ENCODE results near the gene CDKN2B-AS1.
A peak's percentile ranks its signal among the peaks of the same experiment; 100 is the strongest.

The CDKN2B-AS1 gene

DNA sequence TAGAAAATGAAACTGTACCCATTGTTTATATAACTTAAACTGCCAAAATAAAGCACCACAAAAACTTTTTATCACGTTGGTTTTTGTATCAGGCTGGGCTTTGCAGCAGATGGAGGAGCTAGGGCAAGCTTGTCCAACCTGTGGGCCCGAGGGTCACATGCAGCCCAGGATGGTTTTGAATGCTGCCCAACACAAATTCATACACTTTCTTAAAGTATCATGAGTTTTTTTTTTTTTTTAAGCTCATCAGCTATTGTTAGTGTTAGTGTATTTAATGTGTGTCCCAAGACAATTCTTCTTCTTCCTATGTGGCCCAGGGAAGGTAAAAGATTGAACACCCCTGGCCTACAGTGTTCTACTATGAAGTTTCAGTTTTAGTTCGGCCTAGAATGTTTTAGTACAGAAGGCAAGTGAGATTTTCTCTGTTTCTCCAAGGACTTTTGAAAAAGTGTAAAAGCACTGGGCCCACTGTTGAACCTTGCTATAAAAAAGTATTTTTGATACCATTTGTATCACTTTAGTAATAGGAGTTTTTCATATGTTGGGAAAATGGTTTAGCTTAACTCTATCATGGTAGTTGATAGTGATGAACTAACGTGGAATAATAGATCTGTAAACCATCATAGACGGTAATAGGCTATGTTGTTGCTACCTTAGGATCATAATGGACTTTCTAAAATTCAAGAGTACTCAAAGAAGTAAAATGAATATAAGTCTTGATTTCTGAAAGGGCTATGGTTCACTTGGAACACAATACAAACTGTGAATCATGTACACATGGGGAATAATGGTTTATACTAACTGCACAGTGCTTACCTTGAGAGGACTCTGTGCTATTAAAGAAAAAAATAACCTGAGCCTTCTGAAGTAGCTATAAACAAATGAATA, 3.3 kb upstream of the CDKN2B-AS1 start:
- Mint-ChIP-seq H3K27me3 (peaks cover 39% of the 10 kb centered on the region), H3K27ac (no peak overlapping the region), H3K4me1 (ENCODE audit: low read depth) (peaks cover 9% of the 10 kb centered on the region), H3K9me3 (ENCODE audit: low read depth) (no peaks in the 10 kb centered on the region), H3K4me3 (no peak overlapping the region), H3K36me3 (no peaks in the 10 kb centered on the region)

DNA sequence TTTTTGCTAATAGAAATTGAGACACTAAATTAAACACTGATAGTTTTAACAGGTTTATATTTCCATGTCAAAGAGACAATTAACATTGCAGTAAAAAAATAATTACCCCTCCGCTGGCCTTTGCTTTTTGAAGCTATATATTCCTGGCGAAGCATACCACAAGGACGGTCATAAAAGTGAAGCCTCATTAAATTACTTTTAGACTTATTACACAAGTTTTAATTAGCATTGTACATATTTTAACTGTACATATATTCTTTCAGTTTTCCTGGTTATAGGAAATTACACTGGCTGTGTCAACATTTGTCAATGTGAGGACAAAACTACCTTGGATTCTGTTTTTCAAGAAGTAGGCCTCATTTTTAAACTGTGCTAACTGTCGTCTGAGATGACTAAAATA, 1.6 kb upstream of the CDKN2B-AS1 start:
- Mint-ChIP-seq H3K27ac (no peak overlapping the region), H3K27me3 (peaks cover 31% of the 10 kb centered on the region), H3K4me1 (ENCODE audit: low read depth) (peaks cover 9% of the 10 kb centered on the region), H3K36me3 (no peaks in the 10 kb centered on the region), H3K4me3 (peak overlapping the region; percentile 49), H3K9me3 (ENCODE audit: low read depth) (no peaks in the 10 kb centered on the region)

DNA sequence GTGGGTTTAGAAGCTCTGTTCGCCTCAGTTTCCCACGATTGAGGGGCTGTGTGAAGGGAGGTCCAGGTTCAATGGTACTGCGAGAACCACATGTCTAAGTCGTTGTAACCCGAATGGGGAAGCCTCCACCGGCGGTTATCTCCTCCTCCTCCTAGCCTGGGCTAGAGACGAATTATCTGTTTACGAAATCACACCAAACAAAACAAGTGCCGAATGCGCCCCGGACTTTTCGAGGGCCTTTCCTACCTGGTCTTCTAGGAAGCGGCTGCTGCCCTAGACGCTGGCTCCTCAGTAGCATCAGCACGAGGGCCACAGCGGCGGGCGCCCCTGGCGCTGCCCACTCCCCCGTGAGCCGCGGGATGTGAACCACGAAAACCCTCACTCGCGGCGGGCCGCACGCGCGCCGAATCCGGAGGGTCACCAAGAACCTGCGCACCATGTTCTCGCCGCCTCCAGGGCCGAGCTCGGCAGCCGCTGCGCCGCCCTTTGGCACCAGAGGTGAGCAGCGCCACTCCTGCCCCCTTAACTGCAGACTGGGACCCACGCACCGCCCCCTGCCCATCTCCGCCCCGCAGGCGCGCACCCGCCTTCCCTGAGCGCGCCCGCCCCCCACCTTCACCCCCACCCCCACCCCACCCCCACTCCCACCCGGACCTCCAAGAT, 567 bp upstream of the CDKN2B-AS1 start, which contains the start of gene CDKN2A:
TSS of gene CDKN2A (minus strand) at position 500 of the 663 bp plus-strand sequence.
- Mint-ChIP-seq H3K27me3 (peaks cover 24% of the 10 kb centered on the region), H3K4me1 (ENCODE audit: low read depth) (peaks cover 9% of the 10 kb centered on the region), H3K4me3 (peak within 1 kb of the TSS; percentile 96), H3K27ac (peak within 1 kb of the TSS; percentile 54), H3K36me3 (no peaks in the 10 kb centered on the region), H3K9me3 (ENCODE audit: low read depth) (no peaks in the 10 kb centered on the region)

DNA sequence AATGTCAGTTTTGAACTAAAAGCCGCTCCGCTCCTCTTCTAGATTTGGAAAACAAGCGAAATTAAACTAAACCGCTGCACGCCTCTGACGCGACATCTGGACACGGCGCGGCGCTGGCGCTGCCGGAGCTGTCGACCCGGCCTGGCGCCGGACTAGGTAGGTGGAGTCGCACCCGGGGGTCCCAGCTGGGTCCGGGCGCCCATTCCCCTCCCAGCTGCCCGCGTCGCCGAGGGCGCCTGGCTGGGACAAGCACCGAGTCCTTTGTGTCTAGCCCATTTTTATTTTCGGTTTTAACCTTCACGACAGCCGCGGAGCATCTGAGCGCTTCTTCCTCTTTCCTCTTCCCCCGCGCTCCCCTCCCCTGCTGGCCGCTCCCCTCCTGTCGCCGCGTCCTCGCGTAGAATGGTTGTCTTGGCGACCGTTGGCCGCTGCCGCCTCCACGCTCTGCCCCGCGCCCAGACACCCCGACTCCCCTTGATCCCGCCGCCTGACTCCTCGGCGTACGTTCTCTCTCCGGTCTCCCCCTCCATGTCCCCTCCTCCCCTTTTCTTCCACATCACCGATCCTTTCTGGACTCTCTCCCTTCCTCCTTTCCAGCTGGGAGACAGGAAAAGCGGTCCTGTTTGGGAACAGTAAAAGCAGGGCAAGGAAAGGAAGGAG, 545 bp downstream of the CDKN2B-AS1 start:
- Mint-ChIP-seq H3K4me3 (peak overlapping the region; percentile 96), H3K4me1 (ENCODE audit: low read depth) (peaks cover 9% of the 10 kb centered on the region), H3K27ac (peak overlapping the region; percentile 54), H3K36me3 (no peaks in the 10 kb centered on the region), H3K27me3 (peaks cover 16% of the 10 kb centered on the region), H3K9me3 (ENCODE audit: low read depth) (no peaks in the 10 kb centered on the region)

DNA sequence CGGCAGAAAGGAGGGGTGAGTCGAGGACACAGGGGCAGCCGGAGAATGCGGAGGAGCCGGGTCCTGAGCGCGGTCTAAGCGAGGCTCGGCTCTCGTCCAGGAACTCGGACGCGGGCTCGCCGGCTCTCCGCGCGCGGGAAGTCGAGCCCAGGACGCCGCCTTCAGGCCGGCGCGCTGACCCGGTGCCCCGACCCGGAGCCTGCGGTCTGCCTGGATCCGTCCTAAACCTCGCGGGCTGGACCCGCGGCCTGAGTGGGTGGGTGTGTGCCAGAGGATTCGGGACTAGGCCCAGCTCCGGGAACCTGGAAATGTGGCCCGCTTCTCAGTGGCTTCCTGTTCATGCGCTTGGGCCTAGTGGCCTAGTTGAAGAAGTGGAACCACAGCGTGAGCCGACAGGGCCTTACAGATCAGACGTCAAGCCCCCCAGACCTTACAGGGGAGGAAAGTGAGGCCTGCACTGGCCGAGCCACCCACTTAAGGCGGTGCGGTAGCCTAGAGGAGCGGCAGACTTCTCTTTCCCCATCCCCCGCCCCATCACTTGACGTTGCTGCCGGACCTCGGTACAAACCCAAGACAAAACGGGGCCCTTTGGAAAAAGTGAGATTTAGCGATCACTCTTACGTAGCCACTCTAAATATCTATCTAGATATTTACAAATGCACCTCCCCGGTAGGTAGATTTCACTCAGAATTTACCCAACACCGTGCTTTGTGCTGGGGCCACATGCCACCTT, 1.2 kb downstream of the CDKN2B-AS1 start:
- Mint-ChIP-seq H3K9me3 (ENCODE audit: low read depth) (no peaks in the 10 kb centered on the region), H3K27me3 (peaks cover 15% of the 10 kb centered on the region), H3K4me1 (ENCODE audit: low read depth) (peaks cover 9% of the 10 kb centered on the region), H3K27ac (no peak overlapping the region), H3K36me3 (no peaks in the 10 kb centered on the region), H3K4me3 (peak overlapping the region; percentile 96)

DNA sequence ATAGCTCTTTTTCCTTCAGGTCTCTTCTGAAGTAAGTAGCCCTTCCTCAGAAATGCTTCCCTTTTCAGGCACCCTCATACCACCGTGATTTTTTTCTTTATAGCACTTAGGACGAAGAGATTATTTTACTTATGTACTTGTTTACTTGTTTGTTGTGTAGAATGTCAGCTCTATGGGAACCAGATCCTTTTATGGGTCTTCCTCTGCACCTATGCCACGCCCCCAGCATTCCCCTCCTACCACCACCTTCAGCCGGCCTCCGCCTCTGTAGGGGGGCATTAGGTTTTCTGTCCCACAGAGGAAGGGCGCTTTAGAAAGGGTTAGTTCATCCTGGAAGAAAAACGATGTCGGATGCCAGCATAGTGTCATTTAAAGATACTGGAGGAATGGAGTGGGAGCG, 1.8 kb downstream of the CDKN2B-AS1 start:
- Mint-ChIP-seq H3K9me3 (ENCODE audit: low read depth) (no peaks in the 10 kb centered on the region), H3K4me3 (peak overlapping the region; percentile 64), H3K4me1 (ENCODE audit: low read depth) (peaks cover 9% of the 10 kb centered on the region), H3K36me3 (no peaks in the 10 kb centered on the region), H3K27ac (no peak overlapping the region), H3K27me3 (peaks cover 18% of the 10 kb centered on the region)

DNA sequence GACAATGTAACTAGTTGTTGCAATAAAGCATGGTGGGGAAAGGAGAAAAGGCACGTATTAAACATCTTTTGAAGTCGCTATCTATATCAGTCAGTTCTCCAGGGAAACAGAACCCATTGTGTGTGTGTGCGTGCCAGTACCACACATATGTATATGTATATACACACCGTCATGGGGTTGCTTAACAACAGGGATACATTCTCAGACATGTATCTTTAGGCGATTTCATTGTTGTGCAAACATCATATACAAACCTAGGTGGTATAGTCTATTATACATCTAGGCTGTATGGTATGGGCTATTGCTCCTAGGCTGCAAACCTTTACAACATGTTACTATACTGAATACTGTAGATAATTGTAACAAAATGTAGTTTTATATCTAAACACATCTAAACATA, 2.3 kb downstream of the CDKN2B-AS1 start:
- Mint-ChIP-seq H3K27ac (no peak overlapping the region), H3K4me3 (peak overlapping the region; percentile 64), H3K4me1 (ENCODE audit: low read depth) (peaks cover 9% of the 10 kb centered on the region), H3K9me3 (ENCODE audit: low read depth) (no peaks in the 10 kb centered on the region), H3K36me3 (no peaks in the 10 kb centered on the region), H3K27me3 (peaks cover 19% of the 10 kb centered on the region)

DNA sequence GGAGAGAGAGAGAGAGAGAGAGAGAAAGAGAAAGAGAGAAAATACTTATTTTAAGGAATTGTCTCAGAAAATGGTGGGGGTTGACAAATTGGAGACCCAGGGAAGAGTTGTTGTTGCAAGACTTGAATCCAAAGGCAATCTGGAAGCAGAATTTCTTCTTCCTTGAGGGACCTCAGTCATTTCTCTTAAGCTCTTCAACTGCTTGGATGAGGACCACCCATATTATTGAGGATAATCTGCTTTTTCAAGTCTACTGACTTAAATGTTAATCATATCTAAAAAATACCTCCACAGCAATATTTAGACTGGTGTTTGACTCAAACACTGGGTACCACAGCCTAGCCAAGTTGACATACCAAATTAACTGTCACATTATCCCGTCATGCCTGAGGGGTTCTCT, 2.9 kb downstream of the CDKN2B-AS1 start:
- H3K4me1 Mint-ChIP-seq (ENCODE audit: low read depth) = peaks cover 9% of the 10 kb centered on the region
- H3K36me3 Mint-ChIP-seq = no peaks in the 10 kb centered on the region
- no peak overlapping the region for H3K4me3 Mint-ChIP-seq
- H3K27ac Mint-ChIP-seq = peak overlapping the region; percentile 25
- peaks cover 20% of the 10 kb centered on the region for H3K27me3 Mint-ChIP-seq
- H3K9me3 Mint-ChIP-seq (ENCODE audit: low read depth) = no peaks in the 10 kb centered on the region

DNA sequence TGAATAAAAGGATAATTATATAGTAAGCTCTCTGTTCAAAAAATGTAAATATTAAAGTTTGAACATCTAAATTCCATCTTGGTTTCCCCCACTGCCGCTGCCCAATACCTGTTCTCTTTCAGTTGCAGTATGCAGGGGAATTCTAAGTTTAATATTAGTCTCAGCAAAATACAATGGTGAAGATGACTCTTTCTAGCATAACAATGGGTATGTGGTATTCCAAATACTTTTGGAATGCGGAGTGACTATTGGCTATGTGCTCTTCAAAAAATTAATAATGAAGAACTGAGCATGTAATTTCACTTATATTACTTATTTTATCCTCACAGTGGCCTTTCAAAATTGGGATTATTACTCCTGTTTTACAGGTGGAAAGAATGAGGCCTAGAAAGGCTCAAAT, 3.4 kb downstream of the CDKN2B-AS1 start:
- H3K27ac Mint-ChIP-seq = no peak overlapping the region
- H3K9me3 Mint-ChIP-seq (ENCODE audit: low read depth) = no peaks in the 10 kb centered on the region
- no peak overlapping the region for H3K4me3 Mint-ChIP-seq
- H3K4me1 Mint-ChIP-seq (ENCODE audit: low read depth) = peaks cover 9% of the 10 kb centered on the region
- H3K27me3 Mint-ChIP-seq = peaks cover 21% of the 10 kb centered on the region
- H3K36me3 Mint-ChIP-seq = no peaks in the 10 kb centered on the region

DNA sequence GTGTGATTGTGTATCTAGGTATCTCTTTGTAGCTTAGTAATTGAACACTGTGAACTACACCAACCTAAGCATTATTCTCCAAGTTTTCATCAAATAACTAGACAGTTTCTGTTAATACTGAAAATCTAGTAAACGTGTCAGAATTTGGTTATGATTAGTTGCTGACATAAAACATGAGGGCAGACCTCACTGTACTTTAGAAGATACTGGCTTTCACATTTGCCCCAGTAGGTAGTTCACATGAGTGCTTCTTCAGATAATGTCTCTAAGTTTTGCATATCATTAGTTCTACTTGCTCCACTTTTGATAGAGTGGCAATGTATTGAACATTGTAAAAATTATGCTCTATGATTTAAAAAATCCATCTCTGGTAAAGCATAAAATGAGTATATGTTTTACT, 7.4 kb downstream of the CDKN2B-AS1 start:
- Mint-ChIP-seq H3K4me1 (ENCODE audit: low read depth) (peaks cover 11% of the 10 kb centered on the region), H3K36me3 (no peaks in the 10 kb centered on the region), H3K27me3 (peaks cover 41% of the 10 kb centered on the region), H3K27ac (no peak overlapping the region), H3K4me3 (no peak overlapping the region), H3K9me3 (ENCODE audit: low read depth) (no peaks in the 10 kb centered on the region)

DNA sequence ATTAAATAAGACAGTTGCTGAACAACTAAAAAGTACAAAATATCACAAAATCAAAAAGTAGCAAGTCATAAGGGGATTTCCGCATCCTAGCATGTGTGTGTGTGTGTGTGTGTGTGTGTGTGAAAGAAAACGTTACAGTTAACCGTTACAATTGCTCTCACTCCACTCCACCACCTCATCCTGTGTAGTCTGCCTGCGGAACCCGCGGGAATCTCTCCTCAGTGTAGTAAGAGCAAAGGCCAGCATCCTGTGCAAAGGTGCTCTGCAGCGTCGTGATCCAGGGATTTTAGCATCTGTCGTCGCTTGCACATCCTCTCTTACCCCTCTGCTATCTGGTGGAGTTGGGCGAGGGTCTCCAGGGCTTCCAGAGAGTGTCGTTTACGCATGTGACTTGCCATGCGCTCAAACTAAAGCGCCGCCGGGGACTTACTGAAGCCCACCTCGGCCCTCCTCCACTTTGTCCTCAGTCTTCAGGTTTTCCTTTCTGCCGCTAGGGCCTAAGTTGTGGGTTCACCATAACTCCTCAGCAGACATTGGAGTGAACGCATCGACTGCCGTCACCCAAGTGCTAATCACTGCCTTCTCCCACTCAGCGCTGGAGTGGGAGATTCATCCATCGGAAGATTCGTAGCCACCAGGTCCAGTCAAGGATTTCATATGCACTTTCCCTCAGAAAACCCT, 10.6 kb downstream of the CDKN2B-AS1 start:
- H3K27ac Mint-ChIP-seq = no peak overlapping the region
- H3K36me3 Mint-ChIP-seq = no peaks in the 10 kb centered on the region
- no peaks in the 10 kb centered on the region for H3K9me3 Mint-ChIP-seq (ENCODE audit: low read depth)
- peaks cover 54% of the 10 kb centered on the region for H3K27me3 Mint-ChIP-seq
- peaks cover 22% of the 10 kb centered on the region for H3K4me1 Mint-ChIP-seq (ENCODE audit: low read depth)
- peak overlapping the region; percentile 53 for H3K4me3 Mint-ChIP-seq

DNA sequence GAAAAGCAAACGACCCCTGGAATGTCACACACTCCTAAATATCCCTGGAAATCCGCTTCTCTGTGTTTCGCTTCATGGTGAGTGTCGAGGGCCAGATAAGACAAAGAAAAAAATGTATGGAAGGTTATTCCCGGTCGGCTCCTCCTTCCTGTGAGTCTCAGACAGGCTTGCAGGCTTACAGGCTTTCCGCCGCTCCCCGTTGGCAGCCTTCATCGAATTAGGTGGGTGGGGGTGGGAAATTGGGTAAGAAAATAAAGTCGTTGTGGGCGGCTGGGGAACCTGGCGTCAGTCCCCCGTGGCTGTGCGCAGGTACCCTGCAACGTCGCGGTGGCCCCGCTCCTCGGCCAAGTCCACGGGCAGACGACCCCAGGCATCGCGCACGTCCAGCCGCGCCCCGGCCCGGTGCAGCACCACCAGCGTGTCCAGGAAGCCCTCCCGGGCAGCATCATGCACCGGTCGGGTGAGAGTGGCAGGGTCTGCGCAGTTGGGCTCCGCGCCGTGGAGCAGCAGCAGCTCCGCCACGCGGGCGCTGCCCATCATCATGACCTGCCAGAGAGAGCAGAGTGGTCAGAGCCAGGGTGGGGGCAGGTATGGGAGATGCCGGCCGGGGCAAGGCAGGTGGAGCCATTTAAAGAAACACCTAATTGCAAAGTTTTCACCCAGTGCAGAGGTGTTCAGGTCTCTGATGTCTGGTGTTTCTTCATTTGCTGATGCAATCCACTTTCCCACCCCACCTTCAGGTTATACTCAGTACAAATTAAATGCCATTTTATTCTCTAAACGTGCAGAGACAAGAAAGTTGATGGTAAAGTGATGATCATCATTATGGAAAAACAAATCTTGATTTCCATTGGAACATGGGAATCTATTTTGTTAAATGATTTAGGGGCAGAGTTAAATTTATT, 11.4 kb downstream of the CDKN2B-AS1 start:
- Mint-ChIP-seq H3K4me1 (ENCODE audit: low read depth) (peaks cover 22% of the 10 kb centered on the region), H3K27me3 (peaks cover 55% of the 10 kb centered on the region), H3K9me3 (ENCODE audit: low read depth) (no peaks in the 10 kb centered on the region), H3K4me3 (peak overlapping the region; percentile 53), H3K36me3 (no peaks in the 10 kb centered on the region), H3K27ac (no peak overlapping the region)

DNA sequence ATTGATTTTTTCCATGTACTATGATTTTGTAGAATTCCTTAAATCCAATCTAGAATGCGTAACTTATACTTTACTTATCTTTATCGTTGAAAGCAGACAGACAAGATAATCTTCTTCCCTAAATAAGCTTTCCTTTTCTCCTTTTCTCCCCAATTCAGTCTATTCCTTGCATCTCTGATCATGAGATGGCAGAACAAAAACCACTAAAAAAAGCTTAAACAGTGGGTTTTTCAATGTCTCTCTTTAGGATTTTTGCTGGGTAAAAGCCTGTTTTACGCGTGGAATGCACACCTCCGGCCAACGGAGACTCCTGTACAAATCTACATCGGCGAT, 13.8 kb downstream of the CDKN2B-AS1 start:
- no peaks in the 10 kb centered on the region for H3K9me3 Mint-ChIP-seq (ENCODE audit: low read depth)
- H3K36me3 Mint-ChIP-seq = no peaks in the 10 kb centered on the region
- peaks cover 45% of the 10 kb centered on the region for H3K27me3 Mint-ChIP-seq
- peak overlapping the region; percentile 63 for H3K4me3 Mint-ChIP-seq
- H3K27ac Mint-ChIP-seq = no peak overlapping the region
- peaks cover 22% of the 10 kb centered on the region for H3K4me1 Mint-ChIP-seq (ENCODE audit: low read depth)

Measured in activated naive CD8-positive, alpha-beta T cell (primary cell).